Activated CD8-positive, alpha-beta memory T cell treated with anti-CD3 and anti-CD28 coated beads, Interleukin-2, amount 50 U/mL, for 48 hours (primary cell): ENCODE results near the gene SMTNL2.

Source experiments
- DNase-seq: peaks from one replicate; pipeline ENCODE4 v3.0.0-alpha.2; 2020

The SMTNL2 gene

GRCh38 chr17:4584101-4584916 lies at the start of gene SMTNL2:
Gene SMTNL2 (plus strand): TSS chr17:4584529. CDS start chr17:4584606, 77 bp downstream.
- no peak for DNase-seq

GRCh38 chr17:4534928-4535666 lies 49.2 kb upstream of the SMTNL2 start:
- DNase-seq: no peak

- no peak for DNase-seq
Observed at GRCh38 chr17:4535667-4536258, 48.6 kb upstream of the SMTNL2 start.

- no peak for DNase-seq
Observed at GRCh38 chr17:4536259-4536741, 48.0 kb upstream of the SMTNL2 start.

DNA sequence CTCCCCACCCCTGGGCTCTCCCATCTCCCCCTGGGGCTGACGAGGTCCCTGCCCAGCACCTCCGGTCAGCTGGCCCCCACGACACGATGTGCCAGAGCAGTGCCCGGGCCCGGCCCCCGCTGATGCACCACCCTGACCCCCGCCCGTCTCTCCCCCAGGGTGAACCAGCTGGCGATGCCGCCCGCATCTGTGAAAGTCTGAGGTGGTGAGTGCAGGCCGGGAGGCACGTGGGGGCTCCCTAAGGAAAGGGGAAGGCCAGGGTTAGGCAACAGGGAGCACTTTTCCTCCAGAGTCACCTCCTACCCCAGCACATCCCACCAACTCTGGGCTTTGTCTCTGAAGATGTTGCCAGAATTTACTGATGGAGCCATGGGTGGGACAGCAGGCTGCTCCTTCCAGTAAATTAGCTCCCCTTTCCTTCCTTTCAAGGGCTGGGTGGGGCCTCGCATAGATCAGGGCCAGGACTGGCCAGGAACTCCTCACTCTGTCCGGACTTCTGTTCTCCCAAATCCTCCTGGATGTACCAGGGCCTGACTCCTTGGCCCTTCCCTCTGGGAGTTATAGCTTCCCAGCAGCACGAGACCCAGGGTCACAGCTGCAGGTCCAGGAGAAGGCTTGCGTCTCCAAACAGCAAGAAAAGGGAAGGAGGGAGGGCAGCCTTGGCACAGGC lies 47.5 kb upstream of the SMTNL2 start:
- no peak for DNase-seq

- DNase-seq: no peak
Observed at GRCh38 chr17:4537451-4538235, 46.7 kb upstream of the SMTNL2 start.

- no peak for DNase-seq
Observed at GRCh38 chr17:4538236-4539002, 45.9 kb upstream of the SMTNL2 start.

DNA sequence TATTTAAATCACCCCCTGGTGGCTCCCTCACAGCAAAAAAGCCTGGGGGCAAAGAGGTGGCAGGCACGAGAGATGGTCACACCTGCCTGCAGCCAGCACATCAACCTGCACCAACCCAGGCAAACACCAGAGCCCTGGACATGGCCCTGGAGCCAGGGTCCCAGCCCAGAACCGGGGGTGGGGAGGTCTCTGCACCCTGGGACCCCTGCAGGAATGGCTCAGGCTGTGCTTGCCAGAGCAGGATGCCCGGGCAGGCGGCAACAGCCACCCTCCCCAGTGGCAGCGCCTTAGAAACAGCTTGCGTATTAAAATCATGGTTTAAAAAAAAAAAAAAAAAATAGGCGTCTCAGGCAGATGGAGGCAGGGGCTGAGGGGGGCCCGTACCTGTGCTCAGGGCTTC lies 45.3 kb upstream of the SMTNL2 start:
- DNase-seq: no peak

DNA sequence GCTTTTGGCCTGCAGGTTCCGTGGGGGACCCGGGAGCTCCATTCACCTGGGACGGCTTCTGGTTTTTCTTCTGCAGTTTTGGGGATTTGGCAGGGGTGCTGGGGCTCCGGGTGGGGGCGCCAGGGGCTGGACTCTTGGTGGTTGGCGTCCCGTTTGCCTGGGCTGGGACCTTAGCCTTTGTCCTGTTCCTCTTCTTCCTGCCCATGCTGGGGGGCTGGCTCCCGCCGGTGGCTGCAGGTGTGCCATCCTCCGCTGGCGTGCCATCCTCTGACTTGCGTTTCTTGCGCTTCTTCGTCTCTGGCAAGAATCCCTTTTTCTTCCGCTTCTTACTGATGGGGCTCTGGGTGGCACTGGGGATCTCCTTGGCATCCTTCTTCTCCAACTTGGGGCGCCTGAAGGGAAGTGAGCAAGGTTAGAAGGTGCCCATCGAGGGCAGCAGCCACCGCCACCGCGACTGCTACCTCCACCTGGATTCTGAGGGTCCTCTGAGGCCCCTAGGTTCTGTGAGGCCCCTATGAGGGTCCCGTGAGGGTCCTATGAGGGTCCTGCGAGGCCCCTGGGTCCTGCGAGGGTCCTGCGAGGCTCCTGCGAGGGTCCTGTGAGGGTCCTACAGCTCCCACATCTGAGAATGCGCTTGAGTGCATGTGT lies 44.6 kb upstream of the SMTNL2 start:
- DNase-seq: no peak

DNA sequence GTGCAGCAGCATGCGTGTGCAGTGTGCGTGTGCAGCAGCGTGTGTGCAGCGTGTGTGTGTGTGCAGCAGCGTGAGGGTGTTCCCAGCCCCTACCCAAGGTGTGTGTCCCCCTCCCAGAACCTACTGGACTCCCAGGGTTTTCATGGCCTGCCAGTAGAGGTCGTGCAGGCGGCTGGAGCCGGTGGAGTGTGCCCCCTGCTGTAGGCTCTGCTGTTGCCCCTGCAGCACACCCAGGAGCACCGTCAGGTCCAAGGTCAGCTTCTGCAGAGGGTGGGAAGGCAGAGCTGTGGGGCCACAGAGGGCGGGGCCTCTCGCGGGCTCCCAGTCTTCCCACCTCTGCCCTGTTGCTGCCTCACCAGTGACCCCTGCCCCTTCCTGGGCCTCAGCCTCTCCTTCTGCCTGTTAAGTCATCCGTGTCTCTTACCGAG lies 44.1 kb upstream of the SMTNL2 start:
- DNase-seq: no peak

DNA sequence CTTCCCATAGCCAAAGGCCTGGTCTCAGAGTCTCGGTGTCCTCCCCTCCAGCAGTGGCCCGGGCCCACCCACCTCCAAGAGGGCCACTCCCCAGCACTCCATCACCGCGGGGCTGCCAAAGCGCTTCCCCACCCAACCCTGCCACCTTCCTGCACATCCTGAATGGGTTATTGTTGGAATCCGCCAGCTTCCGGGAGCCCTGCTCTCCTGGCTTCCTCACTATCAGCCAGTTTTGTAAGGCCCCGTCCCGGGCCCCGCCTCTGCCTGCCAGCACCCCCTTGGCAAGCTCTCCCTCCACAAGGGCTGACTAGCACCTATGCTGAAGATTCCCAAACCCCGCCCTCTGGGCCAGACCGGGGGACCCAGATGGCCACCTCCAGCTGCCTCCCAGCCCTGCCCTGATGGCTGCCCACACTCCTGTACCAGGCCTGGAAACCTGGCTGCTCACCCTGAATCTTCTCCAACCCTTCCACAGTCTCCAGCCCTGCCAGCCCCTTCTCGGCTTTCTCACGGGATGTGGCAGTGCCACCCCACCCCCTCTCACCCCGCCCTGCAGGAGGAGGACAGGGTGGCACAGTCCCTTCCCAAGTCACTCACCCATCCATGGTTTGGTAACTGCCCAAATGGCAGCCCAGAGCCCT lies 43.5 kb upstream of the SMTNL2 start:
- DNase-seq: no peak

DNA sequence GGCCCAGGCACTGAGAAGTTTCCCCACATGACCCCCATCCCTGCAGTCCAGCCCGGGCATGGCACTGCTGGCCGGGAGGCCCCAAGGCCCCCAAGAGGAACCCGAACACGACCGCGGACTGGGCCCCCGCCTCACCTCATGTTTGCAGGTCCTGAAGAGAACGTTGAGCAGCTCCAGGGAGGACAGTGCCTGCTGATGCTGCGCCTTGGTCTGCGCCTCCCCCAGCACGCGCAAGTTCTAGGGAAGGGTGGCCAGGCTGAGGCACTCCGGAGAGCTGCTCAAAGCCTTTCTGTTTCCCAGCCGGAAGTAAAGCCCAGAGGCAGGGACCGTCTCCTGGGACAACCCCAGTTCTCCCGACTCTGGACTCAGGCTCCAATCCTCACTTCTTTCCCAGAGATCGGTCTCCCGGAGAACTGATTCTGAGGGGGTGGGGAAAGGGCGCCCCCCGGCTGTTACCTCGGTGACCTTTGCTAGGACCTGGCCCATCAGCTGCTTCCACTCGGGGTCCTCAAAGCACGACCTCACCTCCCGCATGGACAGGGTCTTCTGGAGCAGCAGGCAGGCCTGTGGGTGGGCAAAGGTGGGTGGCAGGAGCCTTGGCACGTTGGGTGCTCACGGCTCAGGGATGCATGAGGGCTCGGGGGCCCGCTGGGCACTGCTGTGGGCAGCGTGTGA lies 42.9 kb upstream of the SMTNL2 start:
- DNase-seq: no peak

GRCh38 chr17:4542003-4542725 lies 42.2 kb upstream of the SMTNL2 start:
- no peak for DNase-seq

- DNase-seq: no peak
Observed at GRCh38 chr17:4542726-4543191, 41.6 kb upstream of the SMTNL2 start.

DNA sequence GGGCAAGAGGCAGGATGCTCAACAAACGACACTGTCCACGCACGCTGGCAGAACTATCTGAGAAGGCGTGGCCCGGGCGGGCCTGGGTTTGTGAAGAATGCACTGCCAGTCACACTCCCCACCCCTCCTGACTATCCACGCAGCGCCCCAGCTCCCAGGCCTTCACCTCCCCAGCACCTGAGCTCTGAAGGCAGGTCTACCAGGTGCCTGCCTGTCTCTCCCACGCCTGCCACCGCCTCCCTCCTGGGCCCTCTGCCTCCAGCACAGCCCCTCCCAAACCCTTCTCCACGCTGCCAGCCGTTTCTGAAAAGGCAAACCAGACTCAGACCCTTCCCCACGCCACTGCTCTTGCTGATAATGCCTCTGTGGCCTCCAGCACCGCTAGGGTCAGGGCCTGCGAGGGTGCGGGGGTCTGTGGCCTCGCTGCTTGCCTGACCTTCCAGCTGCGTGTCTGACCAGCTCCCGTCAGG lies 40.7 kb upstream of the SMTNL2 start:
- no peak for DNase-seq

- no peak for DNase-seq
Observed at GRCh38 chr17:4544135-4544950, 40.0 kb upstream of the SMTNL2 start.

- DNase-seq: no peak
Observed at GRCh38 chr17:4544951-4545216, 39.4 kb upstream of the SMTNL2 start.
